AG08396 (cell line): ENCODE measurements around the gene CXCL12.

Experiments
- DNase-seq: peaks from one replicate; pipeline ENCODE4 v3.0.0; 2012; ENCODE audit warnings: low spot score, mixed read lengths

The CXCL12 gene

DNA sequence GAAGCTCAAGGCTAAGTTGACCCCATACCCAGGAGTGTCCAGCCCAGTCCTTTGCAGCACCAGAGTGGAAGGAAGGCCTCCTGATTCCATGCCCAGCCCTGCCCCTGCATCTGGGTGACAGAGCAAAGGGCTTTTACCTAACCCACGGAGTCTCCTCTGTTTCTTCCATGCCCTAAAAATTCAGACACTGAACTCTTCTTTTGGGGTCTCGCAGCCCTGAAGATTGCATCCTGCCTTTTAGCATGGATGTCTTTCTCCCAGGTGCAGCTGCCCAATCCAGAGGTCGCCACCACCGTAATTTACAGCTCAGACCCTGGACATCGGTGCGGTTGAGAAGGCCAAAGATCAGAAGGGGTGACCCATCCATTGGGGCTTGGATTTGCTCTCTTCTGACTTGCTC lies 50.8 kb downstream of the CXCL12 start:
- no peak for DNase-seq

DNA sequence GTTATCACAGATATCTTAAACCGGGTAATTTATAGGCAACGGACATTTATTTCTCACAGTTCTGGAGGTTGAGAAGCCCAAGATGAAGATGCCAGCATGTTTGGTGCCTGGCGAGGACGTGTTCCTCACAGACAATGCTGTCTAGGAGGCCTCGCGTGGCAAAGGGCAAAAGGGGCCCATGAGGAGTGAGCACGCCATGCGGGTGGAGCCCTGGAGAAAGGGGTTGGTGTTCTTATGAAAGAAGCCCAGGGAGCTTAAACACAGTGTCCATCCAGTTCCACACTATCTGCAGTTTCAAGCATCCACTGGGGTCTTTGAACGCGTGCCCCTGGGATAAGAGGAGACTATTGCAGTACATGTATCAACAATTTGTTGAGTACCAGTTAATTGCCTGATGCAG lies 51.4 kb downstream of the CXCL12 start:
- no peak for DNase-seq

DNA sequence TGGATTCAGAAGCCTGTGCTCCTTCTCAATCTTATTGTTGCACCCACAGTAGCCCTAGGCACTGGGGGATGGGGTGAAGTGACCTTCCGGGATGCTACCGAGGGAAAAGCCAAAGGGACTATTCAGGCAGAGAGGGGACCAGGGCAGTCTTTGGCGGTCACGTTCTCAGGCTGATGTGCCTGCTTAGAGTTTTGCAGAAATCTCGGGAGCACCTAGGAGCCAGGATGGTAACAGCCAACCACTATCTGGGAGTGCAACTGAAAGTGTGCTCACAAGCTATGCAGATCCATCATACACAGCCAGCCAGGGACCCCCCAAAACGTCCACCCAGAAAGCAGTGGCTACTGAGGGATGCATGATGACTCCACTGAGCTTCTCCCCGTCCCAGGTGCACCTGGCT lies 52.4 kb downstream of the CXCL12 start:
- DNase-seq: no peak

DNA sequence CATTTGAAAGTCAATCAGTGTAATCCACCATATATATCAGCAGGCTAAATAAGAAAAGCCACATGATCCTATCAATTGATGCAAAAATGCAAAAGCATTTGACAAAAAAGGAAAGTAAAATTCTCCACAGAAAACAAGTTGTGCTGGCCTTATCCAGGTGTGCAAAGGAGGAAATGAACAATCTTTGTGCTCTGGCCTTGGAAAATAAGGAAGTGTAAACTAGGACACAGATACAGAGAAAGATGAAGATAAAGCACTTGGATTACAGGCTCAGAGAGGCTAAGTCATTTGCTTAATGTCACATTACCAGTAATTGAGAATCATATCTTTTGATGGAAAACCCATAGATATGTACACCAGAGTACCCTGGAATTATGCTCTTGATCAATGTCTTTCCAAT lies 54.5 kb downstream of the CXCL12 start:
- no peak for DNase-seq

DNA sequence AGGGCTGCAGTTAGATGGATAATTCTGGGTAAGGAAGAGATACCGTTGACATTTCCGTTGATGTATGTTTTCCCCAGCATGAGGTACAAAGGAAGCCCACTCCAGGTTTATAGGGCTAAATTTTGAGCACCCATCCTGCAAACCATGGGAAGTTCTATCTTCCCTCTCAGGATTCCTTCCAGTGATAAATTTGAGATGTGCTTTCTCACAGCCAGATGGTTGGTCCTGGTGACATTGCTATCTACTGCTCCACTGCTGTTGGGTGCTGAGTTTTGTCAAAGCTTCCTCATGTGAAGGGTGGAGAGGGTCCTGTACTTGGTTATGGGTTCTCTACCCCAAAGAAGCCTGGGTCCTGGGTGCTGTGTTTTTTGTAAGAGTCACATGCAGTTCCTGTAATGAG lies 57.4 kb downstream of the CXCL12 start:
- DNase-seq: no peak
